IMR-90 (cell line): ENCODE results near the gene TMEM248. TPM values are rescaled to one million over a fixed set of nuclear protein-coding genes. Genes with fewer than 3 reads are reported as not detected.

Source experiments
- ATAC-seq: fragments of 200-7000 bp; cut with Tn5 transposase; 2 replicates; pipeline ENCODE4 v1.9.1; 2020; ENCODE audit warnings: low read depth, mild to moderate bottlenecking, moderate library complexity
- BruUV-seq: library from RNA; stranded (reverse); fragments of 400-500 nt; replicated peaks from 2 replicates; lab custom pipeline; 2021; lab: Mats Ljungman, UMichigan
- CTCF ChIA-PET: fragments of 300-600 bp; formaldehyde crosslinking; extraction: SDS; loops from one replicate; lab custom pipeline; 2021; ENCODE audit warnings: antibody characterized with exemption; lab: Yijun Ruan, JAX
- POLR2A ChIA-PET: fragments of 300-600 bp; sonication (Branson Sonifier 250); formaldehyde crosslinking; loops from one replicate; lab custom pipeline; 2022; ENCODE audit warnings: antibody characterized with exemption; ENCODE audit not compliant: unreplicated experiment; lab: Charles Lee
- DNase-seq: peaks from one replicate; pipeline ENCODE4 v3.0.0; 2013
- H2AFZ ChIP-seq: replicated peaks from 2 replicates; pipeline ENCODE3; 2013; ENCODE audit warnings: low read length, mild to moderate bottlenecking; ENCODE audit not compliant: poor library complexity
- H2AK5ac ChIP-seq: 2 replicates; pipeline ENCODE4 v1.6.1; 2013; ENCODE audit warnings: low read depth, low read length, inconsistent platforms
- H2AK9ac ChIP-seq: replicated peaks from 2 replicates; pipeline ENCODE3; 2013; ENCODE audit warnings: mild to moderate bottlenecking, low read depth, low read length, moderate library complexity; ENCODE audit not compliant: poor library complexity
- H2BK120ac ChIP-seq: 2 replicates; pipeline ENCODE4 v1.6.1; 2013; ENCODE audit warnings: low read depth, low read length, inconsistent platforms
- H2BK15ac ChIP-seq: 3 replicates; pipeline ENCODE4 v1.6.1; 2013; ENCODE audit warnings: low read depth, low read length, inconsistent platforms
- H2BK20ac ChIP-seq: 2 replicates; pipeline ENCODE4 v1.6.1; 2013; ENCODE audit warnings: low read depth, mild to moderate bottlenecking, inconsistent platforms, low read length, moderate library complexity
- H2BK5ac ChIP-seq: 2 replicates; pipeline ENCODE4 v1.6.1; 2013; ENCODE audit warnings: mild to moderate bottlenecking, low read depth, low read length, inconsistent platforms; ENCODE audit not compliant: poor library complexity, severe bottlenecking
- H3K14ac ChIP-seq: replicated peaks from 2 replicates; pipeline ENCODE4 v1.6.1; 2013; ENCODE audit warnings: low read depth, low read length, inconsistent platforms
- H3K18ac ChIP-seq: 2 replicates; pipeline ENCODE4 v1.6.1; 2013; ENCODE audit warnings: low read depth, low read length, control low read depth
- H3K23ac ChIP-seq: 2 replicates; pipeline ENCODE4 v1.6.1; 2013; ENCODE audit warnings: low read depth, low read length, inconsistent platforms
- H3K27ac ChIP-seq: 2 replicates; pipeline ENCODE4 v1.5.1; 2013; ENCODE audit warnings: mild to moderate bottlenecking, control low read depth, low read length; ENCODE audit not compliant: insufficient read depth
- H3K27me3 ChIP-seq: 2 replicates; pipeline ENCODE4 v1.6.1; 2013; ENCODE audit warnings: low read length; ENCODE audit not compliant: control insufficient read depth, insufficient read depth
- H3K36me3 ChIP-seq: 2 replicates; pipeline ENCODE4 v1.6.1; 2013; ENCODE audit warnings: low read length, mixed read lengths; ENCODE audit not compliant: control insufficient read depth, insufficient read depth
- H3K4ac ChIP-seq: 2 replicates; pipeline ENCODE4 v1.6.1; 2013; ENCODE audit warnings: low read depth, low read length, inconsistent platforms
- H3K4me1 ChIP-seq: 2 replicates; pipeline ENCODE4 v1.6.1; 2013; ENCODE audit warnings: low read length, mixed read lengths; ENCODE audit not compliant: control insufficient read depth, insufficient read depth
- H3K4me2 ChIP-seq: 2 replicates; pipeline ENCODE4 v1.6.1; 2013; ENCODE audit warnings: low read depth, mild to moderate bottlenecking, control low read depth, low read length, moderate library complexity
- H3K4me3 ChIP-seq: 2 replicates; pipeline ENCODE4 v1.5.1; 2013; ENCODE audit warnings: low read depth, mild to moderate bottlenecking, control low read depth, low read length, moderate library complexity; ENCODE audit not compliant: insufficient read depth
- H3K56ac ChIP-seq: 2 replicates; pipeline ENCODE4 v1.6.1; 2013; ENCODE audit warnings: low read length, inconsistent platforms; ENCODE audit not compliant: insufficient read depth; ENCODE audit errors: extremely low read depth
- H3K79me1 ChIP-seq, 2 experiments: 2 replicates each; pipeline ENCODE4 v1.6.1; 2013; ENCODE audit warnings: low read length in 2 of 2, inconsistent platforms in 1 of 2, low read depth in 1 of 2
- H3K9ac ChIP-seq: 2 replicates; pipeline ENCODE4 v1.6.1; 2013; ENCODE audit warnings: low read depth, low read length, control low read depth
- H3K9me1 ChIP-seq: 2 replicates; pipeline ENCODE4 v1.6.1; 2013; ENCODE audit warnings: low read length, inconsistent platforms; ENCODE audit not compliant: insufficient read depth
- H3K9me3 ChIP-seq: 2 replicates; pipeline ENCODE4 v1.6.1; 2013; ENCODE audit warnings: low read length; ENCODE audit not compliant: control insufficient read depth, insufficient read depth
- H4K20me1 ChIP-seq: 2 replicates; pipeline ENCODE4 v1.6.1; 2013; ENCODE audit warnings: low read length, inconsistent platforms; ENCODE audit not compliant: insufficient read depth
- H4K5ac ChIP-seq: 2 replicates; pipeline ENCODE4 v1.6.1; 2013; ENCODE audit warnings: mild to moderate bottlenecking, low read depth, low read length, control low read depth
- H4K8ac ChIP-seq, 2 experiments: 2 replicates each; pipeline ENCODE4 v1.6.1; 2013; ENCODE audit warnings: low read depth in 2 of 2, low read length in 2 of 2, control low read depth in 1 of 2, inconsistent platforms in 1 of 2
- H4K91ac ChIP-seq: 2 replicates; pipeline ENCODE4 v1.6.1; 2013; ENCODE audit warnings: low read depth, low read length, inconsistent platforms; ENCODE audit not compliant: insufficient read depth
- BHLHE40 ChIP-seq: fragments of 150-350 bp; IDR thresholded peaks from 2 replicates; pipeline ENCODE4 v1.6.1; 2016; ENCODE audit warnings: mild to moderate bottlenecking, low read depth, low read length
- ELK1 ChIP-seq: fragments of 150-350 bp; IDR thresholded peaks from 2 replicates; pipeline ENCODE4 v1.6.1; 2016; ENCODE audit warnings: low read depth, mild to moderate bottlenecking, low read length, moderate library complexity, borderline replicate concordance
- MAFK ChIP-seq: IDR thresholded peaks from 2 replicates; pipeline ENCODE4 v1.6.1; 2012; ENCODE audit warnings: low read depth, low read length, improper control_type of control experiment
- POLR2A ChIP-seq: IDR thresholded peaks from 2 replicates; pipeline ENCODE4 v1.6.1; 2012; ENCODE audit warnings: mild to moderate bottlenecking, low read depth, low read length
- RFX5 ChIP-seq: IDR thresholded peaks from 2 replicates; pipeline ENCODE4 v1.8.0; 2012; ENCODE audit warnings: low read depth, mild to moderate bottlenecking, low read length, moderate library complexity
- SMC3 ChIP-seq: fragments of 150-350 bp; IDR thresholded peaks from 2 replicates; pipeline ENCODE4 v1.6.1; 2016; ENCODE audit warnings: low read depth, mild to moderate bottlenecking, antibody characterized with exemption, low read length, moderate library complexity
- WGBS, 2 experiments: methylation state at CpG; one replicate each; pipeline versions ENCODE4 v1.1.5 to v1.1.7; 2013; ENCODE audit warnings: missing lambda C conversion rate in 2 of 2; ENCODE audit not compliant: insufficient read length in 1 of 2; ENCODE audit errors: extremely low coverage in 2 of 2; 5-methylcytosine and 5-hydroxymethylcytosine counted together
- dilution Hi-C: fragments of 300-500 bp; cut with HindIII; formaldehyde crosslinking; loops from one replicate; pipeline ENCODE4 v1.14.3; 2018; ENCODE audit warnings: low sequenced_read_pairs; ENCODE audit not compliant: unreplicated experiment
- in situ Hi-C: fragments of 300-500 bp; cut with MboI; formaldehyde crosslinking; loops from 3 replicates; pipeline ENCODE4 v1.14.3; 2019; ENCODE audit warnings: low sequenced_read_pairs, inconsistent platforms, mixed read lengths
- intact Hi-C: fragments of 100-400 bp; cut with micrococcal nuclease; formaldehyde crosslinking; loops from 2 replicates; pipeline ENCODE4 v1.10.0; 2022
- polyA plus RNA-seq, 3 experiments: library from polyadenylated mRNA; depleted of rRNA; stranded (reverse); fragments of >200 nt; gene quantifications; 2 replicates each; pipeline ENCODE4 v1.2.3, GENCODE V29; 2012; ENCODE audit warnings: low replicate concordance in 1 of 3
- total RNA-seq: library from RNA; depleted of rRNA; stranded (reverse); fragments of >200 nt; gene quantifications from 2 replicates; pipeline ENCODE4 v1.2.3, GENCODE V29; 2012

The TMEM248 gene
- total and polyA plus RNA-seq, 2 of the 4 experiments (the other 2 are of a cell fraction) = 103 to 175 TPM

GRCh38 chr7:66927348-66927948, 6.4 kb downstream of the TMEM248 start:
- H3K4me3 ChIP-seq = no peak overlapping the region
- H3K23ac ChIP-seq = no peak overlapping the region
- 80% methylated on average over 1 of the region's 7 CpGs; no CpG with 5 or more reads in 1 of the 2 experiments for WGBS, 2 experiments
- peaks cover 4 to 76% of the 10 kb centered on the region in 2 experiments for H3K79me1 ChIP-seq
- no TSS peak for BruUV-seq
- H3K9me1 ChIP-seq = peaks cover 13% of the 10 kb centered on the region; the same call in 1 of the 2 replicates
- intact Hi-C loops = loop anchor here (10.0 kb wide), 1 partner anchor 47 kb away; no protein-coding TSS in a partner anchor
- DNase-seq (no peak), ATAC-seq (no peak)
- dilution Hi-C loops = no loop called here
- ChIA-PET CTCF (interaction anchor here (0.6 kb wide), 1 partner anchor 23 kb away, joined by 3 read pairs; no protein-coding TSS in a partner anchor), POLR2A (no interaction called here)
- in situ Hi-C loops = no loop called here
- H3K9ac ChIP-seq = no peak overlapping the region
- no peak overlapping the region for H2BK120ac ChIP-seq
- no peak overlapping the region for H2AK9ac ChIP-seq
- H4K5ac ChIP-seq = no peak overlapping the region
- no peak overlapping the region for H2BK15ac ChIP-seq
- no peak overlapping the region for H4K91ac ChIP-seq
- H2AK5ac ChIP-seq = no peak overlapping the region
- H2AFZ ChIP-seq = no peak overlapping the region
- no peak overlapping the region for H3K4me2 ChIP-seq
- H3K36me3 ChIP-seq = peaks cover 5% of the 10 kb centered on the region
- H3K27me3 ChIP-seq = no peaks in the 10 kb centered on the region
- H2BK20ac ChIP-seq = no peak overlapping the region
- no peak overlapping the region for H3K56ac ChIP-seq
- no peak overlapping the region for H3K4ac ChIP-seq
- no peaks in the 10 kb centered on the region for H3K4me1 ChIP-seq
- TF ChIP-seq RFX5 = no peak
- TF ChIP-seq ELK1 = no peak
- TF ChIP-seq POLR2A = no peak
- TF ChIP-seq MAFK = no peak
- no peak for TF ChIP-seq BHLHE40
- no peak for TF ChIP-seq SMC3
- no peaks in the 10 kb centered on the region for H3K9me3 ChIP-seq
- H2BK5ac ChIP-seq = no peak overlapping the region
- H3K27ac ChIP-seq = no peak overlapping the region
- no peak overlapping the region for H4K8ac ChIP-seq
- H4K20me1 ChIP-seq = peaks cover 87% of the 10 kb centered on the region
- no peak overlapping the region for H3K18ac ChIP-seq
- no peak overlapping the region for H3K14ac ChIP-seq
